GM19035 (cell line): Measurements from ENCODE around the gene ZNF70.

Source experiments
- ATAC-seq: cut with Tn5 transposase; IDR thresholded peaks from one replicate; pipeline ENCODE4 v1.9.1; 2021; ENCODE audit not compliant: unreplicated experiment

Gene ZNF70

DNA sequence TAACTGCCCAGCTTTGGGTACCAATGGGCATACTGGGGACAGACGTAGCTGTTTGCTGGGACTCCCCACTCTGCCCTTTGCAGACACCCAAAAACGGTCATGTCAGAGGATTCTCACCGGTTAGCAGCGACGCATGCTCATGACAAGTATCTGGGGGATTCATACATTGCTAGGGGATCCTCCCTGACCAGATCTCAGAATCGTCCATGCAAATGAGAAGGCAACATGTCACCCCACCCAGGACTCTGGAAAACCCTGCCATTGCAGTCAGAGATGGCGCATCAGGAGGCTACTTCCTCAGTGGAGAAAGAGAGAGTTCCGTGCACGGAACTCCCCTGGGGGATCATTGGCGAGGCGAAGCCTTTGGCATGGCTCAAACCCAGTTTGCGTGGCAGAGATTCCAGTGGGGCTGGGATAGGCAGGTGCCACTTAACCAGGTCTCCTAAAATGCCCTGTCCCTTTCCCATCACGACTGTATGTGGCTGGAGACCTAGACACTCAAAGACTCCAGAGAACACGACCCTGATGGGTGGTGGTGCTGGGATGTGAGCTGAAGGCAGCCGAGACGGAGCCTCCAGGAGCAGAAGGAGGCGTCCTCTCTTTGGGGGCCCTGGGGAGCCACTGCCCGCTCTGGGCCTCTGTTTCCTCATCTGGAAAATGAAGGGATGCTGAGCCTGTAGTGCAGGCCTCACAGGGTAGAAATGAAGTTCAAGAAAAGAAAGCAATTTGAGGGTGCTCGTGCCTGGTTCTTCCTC lies 55.2 kb downstream of the ZNF70 start:
- ATAC-seq: no peak

DNA sequence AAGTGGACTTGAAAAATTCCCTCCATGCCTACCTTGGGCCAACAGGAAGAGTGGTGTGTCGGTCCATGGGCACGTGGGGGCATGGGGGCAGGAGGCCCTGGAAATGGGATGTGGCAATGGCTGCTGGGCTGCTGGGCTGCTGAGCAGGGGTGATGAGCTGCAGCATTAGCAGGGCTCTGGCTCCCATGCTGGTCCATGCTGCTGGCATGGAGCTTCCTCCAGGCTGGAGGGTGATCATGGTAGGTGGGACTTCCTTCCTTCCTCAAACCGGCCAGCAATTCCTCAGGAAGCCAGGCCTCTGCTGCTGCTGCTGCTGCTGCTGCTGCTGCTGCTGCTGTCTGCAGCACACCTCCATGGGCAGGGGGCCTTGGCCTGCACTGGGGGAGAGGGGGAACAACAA lies 55.8 kb downstream of the ZNF70 start:
- ATAC-seq: no peak

- ATAC-seq: no peak
Observed at GRCh38 chr22:23693979-23694680, 56.8 kb downstream of the ZNF70 start.

GRCh38 chr22:23692598-23693291 lies 58.2 kb downstream of the ZNF70 start:
- ATAC-seq: no peak

GRCh38 chr22:23691748-23692423 lies 59.0 kb downstream of the ZNF70 start:
- no peak for ATAC-seq

- ATAC-seq: no peak
Observed at GRCh38 chr22:23690713-23691112, 60.2 kb downstream of the ZNF70 start, which contains the start of gene RGL4. RGL4 (plus strand) TSS chr22:23691013; CDS start chr22:23692031, 1,018 bp downstream.

- no peak for ATAC-seq
Observed at GRCh38 chr22:23689414-23689813, 61.5 kb downstream of the ZNF70 start.
